Vagina (tissue), 2 donors: Measurements from ENCODE around the gene ACSF3. TPM values are rescaled to one million over a fixed set of nuclear protein-coding genes. Genes with fewer than 3 reads are reported as not detected.

Experiments used
- DNase-seq, 2 donors: peaks; one replicate each; pipeline ENCODE4 v3.0.0-alpha.2; 2017; ENCODE audit errors: extremely low spot score in 2 of 2
- H3K27ac ChIP-seq: fragments of 200-600 bp; sonication (generic); one replicate; pipeline ENCODE4 v1.5.1; 2019
- H3K27me3 ChIP-seq: fragments of 200-600 bp; sonication (generic); one replicate; pipeline ENCODE4 v1.5.1; 2019
- H3K36me3 ChIP-seq, 2 donors: fragments of 200-600 bp; sonication (generic); one replicate each; pipeline ENCODE4 v1.5.1; 2017 to 2019
- H3K4me1 ChIP-seq: fragments of 200-600 bp; sonication (generic); one replicate; pipeline ENCODE4 v1.5.1; 2019
- H3K4me3 ChIP-seq, 2 donors: fragments of 200-600 bp; sonication (generic); 1 replicate in 1 of 2; 2 replicates in 1 of 2; pipeline ENCODE4 v1.5.1; 2016 to 2019
- H3K9me3 ChIP-seq: fragments of 200-600 bp; sonication (generic); one replicate; pipeline ENCODE4 v1.5.1; 2019
- CTCF ChIP-seq, 3 experiments: fragments of 450-650 bp in 2 of 3; fragments of 200-600 bp in 1 of 3; sonication (generic) in 1 of 3; IDR thresholded peaks; one replicate each; pipeline ENCODE4 v1.5.1; 2017 to 2019; ENCODE audit warnings: antibody characterized with exemption in 3 of 3, mild to moderate bottlenecking in 2 of 3, moderate library complexity in 2 of 3
- POLR2A ChIP-seq, 2 donors: fragments of 450-650 bp; IDR thresholded peaks; one replicate each; pipeline ENCODE4 v1.6.1; 2017; ENCODE audit warnings: antibody characterized with exemption in 2 of 2, mild to moderate bottlenecking in 2 of 2, moderate library complexity in 2 of 2
- POLR2AphosphoS5 ChIP-seq, 2 donors: sonication (generic); formaldehyde crosslinking; IDR thresholded peaks; one replicate each; pipeline ENCODE4 v1.9.0; 2017; ENCODE audit warnings: antibody characterized with exemption in 2 of 2, mild to moderate bottlenecking in 2 of 2, low read depth in 1 of 2; ENCODE audit not compliant: insufficient read depth in 1 of 2
- intact Hi-C: fragments of 100-400 bp; cut with DNase I; formaldehyde crosslinking; loops from one replicate; pipeline ENCODE4 v1.15.1; 2023
- total RNA-seq: library from RNA; depleted of rRNA; stranded (reverse); fragments of >200 nt; gene quantifications from one replicate; pipeline ENCODE4 v1.2.3, GENCODE V29; 2016

Gene ACSF3
- total RNA-seq, 1 donor from 2014 or later: 23.3 TPM

GRCh38 chr16:89141884-89142267, 48.2 kb downstream of the ACSF3 start:
- peaks cover 0 to 35% of the 10 kb centered on the region in 2 donors for H3K36me3 ChIP-seq
- TF ChIP-seq POLR2AphosphoS5 (IDR thresholded peaks at IDR 0.05; ENCODE audit: insufficient read depth in 1 of 2, low read depth in 1 of 2) (no peak), CTCF (IDR thresholded peaks at IDR 0.05) (no peak), POLR2A (IDR thresholded peaks at IDR 0.05) (no peak)

GRCh38 chr16:89142474-89143195, 49.0 kb downstream of the ACSF3 start:
- intact Hi-C loops: no loop called here
- TF ChIP-seq POLR2AphosphoS5 (IDR thresholded peaks at IDR 0.05; ENCODE audit: insufficient read depth in 1 of 2, low read depth in 1 of 2): no peak
- TF ChIP-seq POLR2A (IDR thresholded peaks at IDR 0.05): no peak
- TF ChIP-seq CTCF (IDR thresholded peaks at IDR 0.05): no peak
- peaks cover 0 to 33% of the 10 kb centered on the region in 2 donors for H3K36me3 ChIP-seq
- no peaks in the 10 kb centered on the region for H3K27me3 ChIP-seq
- no peaks in the 10 kb centered on the region for H3K4me1 ChIP-seq
- no peak for DNase-seq
- H3K4me3 ChIP-seq: no peak overlapping the region
- no peak overlapping the region for H3K27ac ChIP-seq
- no peaks in the 10 kb centered on the region for H3K9me3 ChIP-seq

More at GRCh38 chr16:89141884-89142267, 48.2 kb downstream of the ACSF3 start:
- no peaks in the 10 kb centered on the region for H3K9me3 ChIP-seq
- H3K4me3 ChIP-seq: no peak overlapping the region
- H3K27ac ChIP-seq: no peak overlapping the region
- no peaks in the 10 kb centered on the region for H3K27me3 ChIP-seq
- DNase-seq: no peak
- no peaks in the 10 kb centered on the region for H3K4me1 ChIP-seq
- intact Hi-C loops: no loop called here

GRCh38 chr16:89143201-89143741, 49.6 kb downstream of the ACSF3 start:
- no peaks in the 10 kb centered on the region for H3K4me1 ChIP-seq
- H3K27me3 ChIP-seq: no peaks in the 10 kb centered on the region
- intact Hi-C loops: no loop called here
- no peak for TF ChIP-seq POLR2A (IDR thresholded peaks at IDR 0.05)
- no peak for TF ChIP-seq CTCF (IDR thresholded peaks at IDR 0.05)
- TF ChIP-seq POLR2AphosphoS5 (IDR thresholded peaks at IDR 0.05; ENCODE audit: insufficient read depth in 1 of 2, low read depth in 1 of 2): no peak
- no peak overlapping the region for H3K27ac ChIP-seq
- no peaks in the 10 kb centered on the region for H3K9me3 ChIP-seq
- no peak overlapping the region for H3K4me3 ChIP-seq
- DNase-seq: no peak
- peaks cover 0 to 34% of the 10 kb centered on the region in 2 donors for H3K36me3 ChIP-seq

- Histone ChIP-seq H3K36me3 (peaks cover 0 to 42% of the 10 kb centered on the region in 2 donors), H3K27me3 (no peaks in the 10 kb centered on the region), H3K27ac (no peak overlapping the region), H3K4me3 (no peak overlapping the region), H3K9me3 (no peaks in the 10 kb centered on the region), H3K4me1 (no peaks in the 10 kb centered on the region)
- TF ChIP-seq POLR2AphosphoS5 (IDR thresholded peaks at IDR 0.05; ENCODE audit: insufficient read depth in 1 of 2, low read depth in 1 of 2) (no peak), CTCF (IDR thresholded peaks at IDR 0.05) (no peak), POLR2A (IDR thresholded peaks at IDR 0.05) (no peak)
- intact Hi-C loops: no loop called here
- DNase-seq: no peak
Measured at GRCh38 chr16:89143911-89144675, 50.4 kb downstream of the ACSF3 start.
